NCI-H510A treated with DMSO at 0.1 percent for 48 hours (cell line): ENCODE results near the gene NCK2.

Source experiments
- DNase-seq: peaks from one replicate; lab custom pipeline; 2025; lab: John Stamatoyannopoulos, UW

The NCK2 gene

DNA sequence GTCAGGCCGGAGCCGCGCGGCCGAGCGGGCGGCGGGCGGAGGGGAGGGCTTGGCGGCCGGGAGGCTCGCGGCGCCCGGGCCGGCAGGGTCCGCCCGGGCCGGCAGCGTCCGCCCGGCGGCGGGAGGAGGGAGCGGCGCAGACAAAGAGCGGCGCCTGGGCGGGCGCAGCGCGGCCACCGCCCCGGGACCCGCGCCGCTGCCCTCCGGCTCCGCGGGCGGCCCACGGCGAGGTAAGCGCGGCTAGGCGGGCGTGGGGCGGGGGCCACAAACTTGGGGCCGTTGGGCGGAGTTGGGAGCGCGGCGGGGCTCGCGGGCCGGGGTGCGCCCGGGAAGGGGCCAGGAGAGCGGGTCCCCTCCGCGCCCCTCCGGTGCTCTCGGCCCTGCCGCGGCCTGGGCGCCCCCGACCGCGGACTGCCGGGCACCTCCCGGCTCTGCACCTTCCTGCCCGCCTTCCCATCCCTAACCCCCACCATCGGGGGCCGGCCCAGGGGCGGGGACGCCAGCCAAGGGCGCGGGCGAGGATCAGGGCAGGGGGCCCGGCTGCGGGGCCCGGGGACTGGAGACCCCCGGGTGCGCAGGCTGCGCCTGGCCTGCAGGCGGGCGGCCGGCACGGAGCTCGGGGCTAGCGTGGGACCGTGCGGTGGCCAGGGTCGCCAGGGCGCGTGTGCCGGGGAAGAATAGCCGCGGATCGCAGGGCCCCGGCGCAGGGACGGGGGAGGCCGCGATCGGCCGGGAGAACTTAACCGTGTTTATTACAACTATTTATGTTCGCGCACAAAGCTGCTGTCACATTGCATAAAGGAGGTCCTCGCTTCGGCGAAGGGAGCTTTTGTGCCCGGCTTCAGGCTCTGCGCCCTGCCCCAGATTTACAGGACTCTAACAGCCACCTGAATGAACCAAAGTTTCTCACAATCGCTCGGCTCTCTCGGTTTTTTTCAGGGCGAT lies at the start of gene NCK2:
NCK2 (plus strand) TSS at position 4 of the 945 bp plus-strand sequence. CDS start 110,152 bp downstream, outside the sequence.
- no peak for DNase-seq

DNA sequence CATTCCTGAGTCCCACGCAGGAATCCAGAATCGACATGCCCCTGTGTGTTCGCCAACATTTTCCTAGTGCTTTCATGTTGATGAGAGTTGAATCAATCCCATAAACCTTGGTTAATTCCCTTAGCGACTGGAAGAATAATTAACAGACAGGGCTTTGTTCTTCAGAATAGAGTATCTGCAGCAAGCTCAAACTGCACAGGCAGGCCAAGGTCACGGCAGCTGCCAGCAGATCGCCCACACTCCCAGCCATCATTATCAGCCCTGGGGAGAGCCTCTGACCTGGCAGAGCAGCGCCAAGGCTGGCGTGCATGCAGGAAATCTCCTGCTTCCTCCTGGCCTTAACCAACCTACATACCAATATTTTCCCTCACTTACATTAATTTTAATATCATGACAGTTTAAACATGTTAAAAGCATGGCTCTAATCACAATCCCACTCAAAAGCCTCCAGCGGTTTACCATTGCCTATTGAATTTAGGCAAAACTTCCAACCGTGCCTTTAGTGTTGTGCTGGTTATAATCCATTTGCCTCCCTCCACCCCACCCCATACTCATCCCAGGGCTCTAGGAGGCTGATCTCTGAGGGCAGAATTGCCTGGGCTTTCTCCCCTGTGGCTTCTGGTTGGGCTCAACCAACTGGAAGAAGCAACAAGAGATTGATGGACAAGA lies 46.8 kb upstream of the NCK2 start:
- no peak for DNase-seq

- no peak for DNase-seq
Measured at GRCh38 chr2:105698820-105699219, 45.9 kb upstream of the NCK2 start.

GRCh38 chr2:105701042-105701441 lies 43.7 kb upstream of the NCK2 start:
- no peak for DNase-seq

DNA sequence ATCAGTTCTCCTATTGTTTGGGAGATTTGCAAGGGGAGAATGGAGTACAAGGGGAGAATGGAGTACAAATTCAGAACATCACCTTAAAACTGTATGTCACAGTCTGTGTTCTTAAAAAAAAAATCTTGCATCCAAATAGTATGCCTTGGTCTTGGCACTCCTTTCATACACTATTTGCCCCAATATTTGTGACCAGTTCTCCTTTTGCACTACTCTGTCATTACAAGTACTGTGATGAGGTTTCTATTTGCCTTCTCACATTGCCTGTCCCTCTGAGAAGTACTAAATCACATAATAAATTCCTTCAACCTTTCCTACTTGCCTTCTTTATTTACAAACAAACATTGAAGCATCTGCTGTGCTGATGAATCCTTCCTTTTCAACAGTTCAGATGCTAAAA lies 36.0 kb upstream of the NCK2 start:
- no peak for DNase-seq

- no peak for DNase-seq
Measured at GRCh38 chr2:105711394-105711793, 33.3 kb upstream of the NCK2 start.

DNA sequence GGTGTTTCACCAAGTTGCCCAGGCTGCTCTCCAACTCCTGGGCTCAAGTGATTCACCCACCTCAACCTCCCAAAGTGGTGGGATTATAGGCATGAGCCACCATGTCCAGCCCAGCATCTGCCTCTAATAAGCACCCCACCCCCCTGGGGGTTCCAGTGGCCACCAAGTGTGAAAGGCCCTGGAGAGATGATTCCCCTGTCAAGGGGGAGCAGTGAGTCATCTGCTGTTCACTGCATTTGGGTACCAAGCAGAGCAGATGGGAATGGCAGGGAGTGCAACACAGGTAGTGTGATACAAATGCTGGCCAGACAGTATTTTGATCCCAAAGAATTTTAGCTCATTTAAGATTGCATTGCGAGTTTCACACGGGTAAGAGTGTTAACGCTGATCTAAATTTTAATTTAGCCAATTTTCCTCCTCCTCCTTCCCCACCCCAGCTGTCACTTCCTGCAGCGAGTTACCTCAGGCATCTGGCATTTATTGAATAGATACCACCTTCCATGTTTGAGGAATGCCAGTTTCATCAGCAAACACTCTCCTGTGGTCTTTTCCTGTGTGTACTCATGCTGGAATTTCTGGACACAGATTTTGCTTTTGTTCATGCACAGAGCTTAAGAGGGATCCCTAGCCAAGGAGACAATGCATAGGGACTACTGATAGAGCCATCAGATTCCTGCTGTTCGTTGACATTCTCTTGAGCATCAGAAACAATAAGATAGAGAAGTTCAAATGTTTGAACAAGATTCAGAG lies 32.4 kb upstream of the NCK2 start:
- no peak for DNase-seq

- DNase-seq = no peak
Measured at GRCh38 chr2:105712981-105713596, 31.6 kb upstream of the NCK2 start.

DNA sequence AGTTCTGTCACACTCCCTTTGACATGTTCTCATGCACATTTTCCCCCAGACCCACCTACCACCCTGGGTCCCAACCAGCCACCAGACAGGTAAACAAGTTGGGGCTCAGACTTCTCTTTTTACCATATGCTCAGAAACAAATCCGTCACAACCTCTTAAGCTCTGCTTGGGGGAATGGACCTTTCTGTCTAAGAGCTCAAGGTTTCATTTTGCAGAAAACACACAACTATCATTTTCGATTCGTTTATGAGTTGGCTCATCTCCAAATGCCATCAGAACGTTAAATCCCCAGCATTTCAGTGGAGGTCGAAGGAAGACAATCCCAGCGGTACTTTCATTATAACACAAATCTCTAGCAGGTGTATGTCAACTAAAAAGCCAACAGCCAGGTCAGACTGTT lies 30.6 kb upstream of the NCK2 start:
- DNase-seq = no peak

GRCh38 chr2:105718846-105719481 lies 25.7 kb upstream of the NCK2 start:
- no peak for DNase-seq

DNA sequence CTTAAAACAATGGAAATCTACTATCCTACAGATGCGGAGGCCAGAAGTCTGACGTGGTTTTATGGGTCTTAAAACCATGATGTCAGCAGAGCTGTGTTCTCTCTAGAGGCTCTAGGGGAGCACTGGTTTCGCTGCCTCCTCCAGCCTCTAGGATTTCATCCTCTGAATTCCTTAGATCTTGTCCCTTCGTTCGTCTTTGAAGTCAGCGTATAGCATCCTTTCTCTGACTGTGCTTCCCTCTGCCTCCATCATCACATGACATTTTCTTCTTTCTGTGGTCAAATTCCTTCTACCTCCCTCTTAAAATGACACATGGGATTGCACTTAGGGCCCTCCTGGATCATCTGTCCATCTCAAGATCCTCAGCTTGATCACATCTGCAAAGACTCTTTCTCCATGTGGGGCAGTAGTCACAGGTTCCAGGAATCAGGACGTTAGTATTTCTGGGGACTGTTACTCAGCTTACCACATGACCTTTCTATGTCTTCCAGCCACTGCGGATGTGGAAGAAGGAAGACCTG lies 22.7 kb upstream of the NCK2 start:
- no peak for DNase-seq

DNA sequence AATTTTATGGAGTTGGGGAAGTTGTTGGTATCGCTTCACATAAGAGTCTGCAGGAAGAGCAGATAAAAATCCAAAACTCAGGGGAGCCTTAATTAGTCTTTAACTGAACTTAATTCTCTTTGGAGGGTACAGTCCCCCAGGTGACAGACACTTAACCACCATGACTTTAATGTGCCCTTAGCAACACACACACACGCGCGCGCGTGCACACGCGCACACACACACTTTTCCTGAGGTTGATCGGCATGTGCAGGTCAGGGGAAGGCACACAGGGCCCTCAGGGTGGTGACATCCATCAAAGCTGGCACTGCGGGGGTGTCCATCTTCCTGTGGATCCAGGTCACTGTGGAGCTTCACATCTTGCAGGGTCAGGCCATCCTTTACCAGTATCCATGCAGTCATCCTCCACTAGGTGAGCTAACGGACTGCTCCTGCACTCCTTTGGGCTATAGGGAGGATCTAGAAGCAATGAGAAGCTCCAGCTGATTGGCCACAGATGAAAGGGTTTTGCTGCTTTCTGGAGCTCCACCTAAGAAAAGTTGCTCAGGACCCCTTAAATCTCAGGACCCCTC lies 21.9 kb upstream of the NCK2 start:
- no peak for DNase-seq

DNA sequence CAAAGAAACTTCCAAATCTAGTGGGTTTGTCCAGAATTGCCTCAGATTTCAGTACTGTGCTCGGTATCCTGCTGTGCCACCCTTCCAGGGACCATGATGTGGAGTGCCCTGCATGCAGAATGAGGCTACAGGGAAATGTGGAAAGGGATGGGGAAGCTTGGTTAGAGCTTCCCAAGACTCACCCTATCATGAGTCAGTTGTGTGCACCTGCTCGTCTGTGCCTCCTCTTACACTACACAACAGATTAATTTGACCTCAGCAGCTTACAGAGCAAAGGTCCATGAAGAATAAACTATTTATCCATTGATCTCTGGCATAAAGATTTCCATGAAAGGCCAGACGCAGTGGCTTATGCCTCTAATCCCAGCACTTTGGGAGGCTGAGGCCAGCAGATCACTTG lies 21.3 kb upstream of the NCK2 start:
- no peak for DNase-seq

GRCh38 chr2:105725388-105725787 lies 19.3 kb upstream of the NCK2 start:
- DNase-seq = no peak

DNA sequence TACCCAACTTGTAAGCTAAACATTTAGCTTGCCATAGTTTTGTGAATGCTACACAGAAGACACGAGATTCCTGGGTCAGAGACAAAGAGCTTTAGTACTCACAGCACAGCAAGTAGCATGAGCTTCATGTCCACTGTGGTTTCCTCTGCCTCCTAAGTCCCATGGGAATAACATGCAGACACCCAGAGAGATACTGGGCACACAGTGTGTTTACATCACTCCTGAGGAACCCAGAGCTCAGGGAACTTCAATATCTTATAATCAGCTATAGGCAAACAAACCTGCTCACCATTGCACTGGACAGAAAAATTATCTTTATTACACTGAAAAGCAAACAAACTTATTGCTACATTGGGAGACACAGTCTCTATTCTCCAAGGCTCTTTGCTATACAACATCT lies 14.5 kb upstream of the NCK2 start:
- no peak for DNase-seq

DNA sequence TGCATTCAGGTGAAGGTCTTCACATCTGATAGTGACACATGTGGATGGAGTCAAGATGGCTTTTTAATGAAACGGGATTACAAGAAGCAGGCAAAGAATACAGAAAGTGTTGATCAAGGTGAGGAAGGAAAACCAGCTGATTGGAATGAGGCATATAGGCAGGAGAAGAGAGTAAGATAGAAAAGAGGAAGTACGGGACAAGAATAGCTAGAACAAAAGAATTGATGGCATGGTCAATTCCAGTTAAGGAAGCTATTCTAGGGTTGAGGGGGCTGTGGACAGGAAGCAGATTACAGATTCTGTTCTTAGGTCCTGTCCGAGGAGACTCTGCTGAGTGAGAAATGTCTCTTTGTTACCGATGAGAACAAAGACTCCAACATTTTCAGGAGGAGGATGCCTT lies 13.2 kb upstream of the NCK2 start:
- no peak for DNase-seq

DNA sequence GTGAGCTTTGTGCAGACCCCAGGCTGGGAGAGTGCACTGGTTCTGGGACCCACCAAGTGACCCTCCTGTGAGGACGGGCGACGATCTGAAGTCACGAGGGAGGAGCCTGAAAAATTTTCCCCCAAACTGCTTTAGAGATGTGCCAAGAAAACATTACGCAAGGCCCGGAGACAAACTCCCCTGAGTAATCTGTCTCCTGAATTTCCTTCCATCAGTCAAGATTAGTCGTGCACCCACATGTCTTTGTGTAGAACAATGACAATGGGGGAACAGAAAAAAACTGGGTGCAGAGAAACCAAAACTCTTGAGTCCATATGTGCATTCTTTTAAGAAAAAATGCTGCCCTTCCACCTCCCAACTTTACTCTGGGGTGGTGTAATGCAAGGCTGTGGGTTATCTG lies 12.6 kb upstream of the NCK2 start:
- no peak for DNase-seq

- no peak for DNase-seq
Measured at GRCh38 chr2:105732955-105733607, 11.6 kb upstream of the NCK2 start.

- DNase-seq = no peak
Measured at GRCh38 chr2:105733875-105734274, 10.8 kb upstream of the NCK2 start.

DNA sequence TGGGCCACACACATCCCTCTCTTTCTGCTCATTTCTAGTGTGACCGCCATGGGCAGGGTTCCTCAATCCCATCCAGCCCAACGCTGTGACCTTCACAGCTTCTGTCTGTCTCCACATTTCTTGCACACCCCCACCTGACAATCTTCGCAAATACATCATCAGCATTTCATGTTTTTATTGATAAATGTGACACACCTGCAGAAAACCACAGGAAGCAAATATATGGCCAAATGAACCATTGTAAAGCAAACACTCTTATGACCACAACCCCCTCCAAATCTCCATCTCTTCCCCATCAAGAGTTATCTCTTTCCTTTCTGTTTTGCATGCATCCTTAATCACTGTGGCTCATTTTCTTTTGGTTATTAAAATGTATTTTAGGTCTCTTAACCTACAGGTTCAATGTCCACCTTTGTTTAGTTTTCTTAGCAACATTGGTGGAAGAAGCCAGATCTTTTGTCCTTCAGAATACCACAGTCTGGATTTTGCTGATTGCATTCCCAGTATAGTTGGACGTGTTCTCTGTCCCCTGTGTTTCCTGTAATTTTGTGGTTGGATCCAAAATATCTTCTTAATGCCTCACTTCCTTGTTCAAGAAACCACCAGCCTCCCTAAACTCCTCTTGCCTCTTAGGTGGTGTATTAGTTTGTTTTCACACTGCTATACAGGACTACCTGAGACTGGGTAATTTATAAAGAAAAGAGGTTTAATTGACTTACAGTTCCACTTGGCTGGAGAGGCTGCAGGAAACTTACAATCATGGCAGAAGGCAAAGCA lies 9.8 kb upstream of the NCK2 start:
- peak; percentile 40 for DNase-seq
